Measurements from ENCODE around the gene ITK. TPM values are rescaled to one million over a fixed set of nuclear protein-coding genes. Genes with fewer than 3 reads are reported as not detected.

Gene ITK
- total and polyA plus RNA-seq, 2 of the 8 experiments (the other 6 are each of a cell fraction or from before 2014, with no cell fraction given): 0.05 TPM; not detected in 1

DNA sequence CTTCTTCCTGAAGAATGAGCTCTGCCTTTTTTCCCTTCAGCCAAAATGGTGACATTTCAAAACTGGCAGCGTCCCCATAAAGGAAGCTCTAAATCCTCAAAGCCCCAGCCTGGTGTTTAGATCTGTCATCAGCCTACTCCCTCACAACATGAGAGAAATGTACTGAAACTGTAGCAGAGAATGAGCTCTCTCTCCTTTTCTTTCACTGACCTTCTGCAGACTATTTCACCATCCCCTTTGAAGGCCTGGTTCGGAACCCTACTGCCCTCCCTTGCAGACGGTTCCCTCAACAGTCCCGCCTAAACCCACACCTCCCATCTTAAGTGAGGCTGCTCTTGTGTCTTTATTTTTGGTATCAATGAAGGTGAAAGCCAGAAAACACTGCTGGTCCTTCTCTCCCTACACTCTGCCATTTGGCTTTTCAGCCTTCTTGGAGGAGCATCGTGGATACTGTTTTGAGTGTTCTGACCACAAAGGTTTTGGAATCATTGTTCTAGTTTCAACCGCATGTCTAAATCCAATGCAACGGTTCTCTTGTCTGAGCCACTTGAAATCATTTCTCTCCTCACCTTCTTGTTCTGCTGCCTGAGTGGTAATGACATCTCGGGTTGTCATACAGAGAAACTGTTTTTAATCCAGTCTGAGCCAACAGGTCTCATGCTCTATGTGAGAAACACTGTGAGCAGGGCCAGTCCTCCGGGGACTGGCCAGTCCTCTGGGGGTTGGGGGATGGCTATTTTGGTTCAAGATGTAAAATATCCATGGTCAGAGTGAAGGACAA lies 39.0 kb downstream of the ITK start:
- Histone ChIP-seq H3K14ac (ENCODE audit: insufficient read length) (no peak overlapping the region), H4K8ac (ENCODE audit: extremely low read depth, insufficient read depth, low read length) (no peak overlapping the region; the same call in 1 of the 2 replicates), H3K79me2 (ENCODE audit: control insufficient read depth in 1 of 2, insufficient read depth in 2 of 2, low read length in 2 of 2) (no peaks in the 10 kb centered on the region), H2BK12ac (ENCODE audit: low read depth, low read length) (no peak overlapping the region), H2BK20ac (ENCODE audit: low read length) (no peak overlapping the region), H3K18ac (ENCODE audit: extremely low read depth, low read length) (no peak overlapping the region), H3K4me1 (replicated peaks in 1 of 4; ENCODE audit: control insufficient read depth in 3 of 4, insufficient read depth in 4 of 4, low read length in 3 of 4) (no peaks in the 10 kb centered on the region), H3K56ac (replicated peaks; ENCODE audit: insufficient read length, low read depth, low read length) (no peak overlapping the region), H4K5ac (ENCODE audit: insufficient read length, low read depth, low read length) (no peak overlapping the region), H2AFZ (ENCODE audit: low read length) (no peak overlapping the region), H3K36me3 (ENCODE audit: control insufficient read depth in 2 of 4, insufficient read depth in 4 of 4, low read length in 3 of 4) (no peaks in the 10 kb centered on the region), H2BK120ac (replicated peaks; ENCODE audit: low read depth, low read length) (no peak overlapping the region), H2BK15ac (ENCODE audit: low read length) (no peak overlapping the region), H4K20me1 (replicated peaks in 1 of 2; ENCODE audit: control insufficient read depth in 1 of 2, insufficient read depth in 2 of 2, low read length in 2 of 2) (no peaks in the 10 kb centered on the region), H3K9ac (replicated peaks in 1 of 4; ENCODE audit: extremely low read depth in 1 of 4, low read depth in 3 of 4, low read length in 3 of 4) (no peak overlapping the region), H3K4me3 (ENCODE audit: extremely low read depth in 1 of 4, insufficient read depth in 2 of 4, low read depth in 3 of 4, low read length in 4 of 4) (no peak overlapping the region), H3K27ac (ENCODE audit: low read depth, low read length) (no peak overlapping the region), H3K27me3 (replicated peaks in 1 of 4; ENCODE audit: control insufficient read depth in 3 of 4, extremely low read depth in 1 of 4, insufficient read depth in 3 of 4, low read length in 3 of 4) (no peaks in the 10 kb centered on the region), H3K4ac (replicated peaks; ENCODE audit: insufficient read length, low read depth, low read length) (no peak overlapping the region), H2BK5ac (ENCODE audit: low read depth, low read length) (no peak overlapping the region), H3K23ac (ENCODE audit: insufficient read length) (no peak overlapping the region), H3K4me2 (ENCODE audit: insufficient read depth in 1 of 2, low read depth in 2 of 2, low read length in 2 of 2) (no peak overlapping the region), H3K9me3 (ENCODE audit: insufficient read depth in 2 of 2, low read depth in 1 of 2, low read length in 1 of 2) (no peaks in the 10 kb centered on the region), H3K79me1 (ENCODE audit: low read depth, low read length) (no peaks in the 10 kb centered on the region; the same call in 1 of the 2 replicates), H3K23me2 (ENCODE audit: low read depth, low read length) (no peaks in the 10 kb centered on the region; the same call in 1 of the 2 replicates), H2AK5ac (ENCODE audit: low read depth, low read length) (no peak overlapping the region), H4K91ac (replicated peaks; ENCODE audit: insufficient read length, low read length) (no peak overlapping the region)
- TF ChIP-seq CHD2 (IDR thresholded peaks at IDR 0.05; ENCODE audit: low read length) (no peak), POU5F1 (IDR thresholded peaks at IDR 0.05; ENCODE audit: low read depth, low read length) (no peak), FOSL1 (IDR thresholded peaks at IDR 0.05; ENCODE audit: insufficient read depth, low read depth, low read length) (no peak), SIRT6 (IDR thresholded peaks at IDR 0.05; ENCODE audit: low read length) (no peak), ZNF274 (IDR thresholded peaks at IDR 0.05; ENCODE audit: borderline replicate concordance, extremely low read depth, low read length) (no peak), MAFK (IDR thresholded peaks at IDR 0.05; ENCODE audit: low read depth, low read length) (no peak), CHD1 (IDR thresholded peaks at IDR 0.05; ENCODE audit: low read depth, low read length) (no peak), YY1 (IDR thresholded peaks at IDR 0.05; ENCODE audit: low read depth, low read length) (no peak), RFX5 (IDR thresholded peaks at IDR 0.05; ENCODE audit: borderline replicate concordance, low read depth, low read length) (no peak), HDAC2 (IDR thresholded peaks at IDR 0.05; ENCODE audit: borderline replicate concordance in 1 of 2, low read depth in 2 of 2, low read length in 2 of 2) (no peak)
- FAIRE-seq (no peak), DNase-seq (ENCODE audit: low read depth in 1 of 2, low spot score in 2 of 2) (no peak)
- ChIA-PET CTCF (ENCODE audit: partially characterized antibody) (interaction anchor here (1.1 to 2.0 kb wide), 2 partner anchors 70 to 84 kb away, joined by 3 to 4 read pairs; no protein-coding TSS in a partner anchor), POLR2A (ENCODE audit: partially characterized antibody) (no interaction called here)
- 83% methylated on average over 9 of the region's 9 CpGs; no CpG with 5 or more reads in 1 of the 2 experiments for WGBS, 2 experiments (ENCODE audit: extremely low coverage in 1 of 2, insufficient coverage in 1 of 2, insufficient read length in 1 of 2, insufficient replicate concordance in 2 of 2, low coverage in 1 of 2, low lambda C conversion rate in 2 of 2, missing lambda C conversion rate in 1 of 2)

Data from H1 (cell line).